ENCODE data around the gene NUP188.

Gene NUP188

GRCh38 chr9:128913048-128913900 lies 34.2 kb upstream of the NUP188 start:
- in situ Hi-C loops (cut with HindIII; ENCODE audit: low sequenced_read_pairs): no loop called here

- in situ Hi-C loops (cut with HindIII; ENCODE audit: low sequenced_read_pairs): no loop called here
Observed at GRCh38 chr9:128913995-128914772, 33.3 kb upstream of the NUP188 start.

GRCh38 chr9:128916204-128916603 lies 31.3 kb upstream of the NUP188 start:
- in situ Hi-C loops (cut with HindIII; ENCODE audit: low sequenced_read_pairs): no loop called here

- in situ Hi-C loops (cut with HindIII; ENCODE audit: low sequenced_read_pairs): no loop called here
Observed at GRCh38 chr9:128916745-128917144, 30.8 kb upstream of the NUP188 start.

- in situ Hi-C loops (cut with HindIII; ENCODE audit: low sequenced_read_pairs): no loop called here
Observed at GRCh38 chr9:128917151-128917849, 30.2 kb upstream of the NUP188 start.

GRCh38 chr9:128918921-128919320 lies 28.6 kb upstream of the NUP188 start:
- in situ Hi-C loops (cut with HindIII; ENCODE audit: low sequenced_read_pairs): no loop called here

- in situ Hi-C loops (cut with HindIII; ENCODE audit: low sequenced_read_pairs): no loop called here
Observed at GRCh38 chr9:128919402-128920089, 28.0 kb upstream of the NUP188 start.

- in situ Hi-C loops (cut with HindIII; ENCODE audit: low sequenced_read_pairs): no loop called here
Observed at GRCh38 chr9:128920381-128921058, 27.0 kb upstream of the NUP188 start, which contains the start of gene PHYHD1. Gene PHYHD1, plus strand, starts transcription at chr9:128920982. Its CDS starts 1,342 bp downstream, at chr9:128922324.

- in situ Hi-C loops (cut with HindIII; ENCODE audit: low sequenced_read_pairs): no loop called here
Observed at GRCh38 chr9:128921881-128922763, 25.4 kb upstream of the NUP188 start.

- in situ Hi-C loops (cut with HindIII; ENCODE audit: low sequenced_read_pairs): no loop called here
Observed at GRCh38 chr9:128923493-128923883, 24.0 kb upstream of the NUP188 start.

GRCh38 chr9:128927731-128928411 lies 19.6 kb upstream of the NUP188 start:
- in situ Hi-C loops (cut with HindIII; ENCODE audit: low sequenced_read_pairs): no loop called here

GRCh38 chr9:128928624-128929023 lies 18.9 kb upstream of the NUP188 start:
- in situ Hi-C loops (cut with HindIII; ENCODE audit: low sequenced_read_pairs): no loop called here

GRCh38 chr9:128929560-128929959 lies 17.9 kb upstream of the NUP188 start:
- in situ Hi-C loops (cut with HindIII; ENCODE audit: low sequenced_read_pairs): no loop called here

- in situ Hi-C loops (cut with HindIII; ENCODE audit: low sequenced_read_pairs): no loop called here
Observed at GRCh38 chr9:128933731-128934130, 13.8 kb upstream of the NUP188 start.

- in situ Hi-C loops (cut with HindIII; ENCODE audit: low sequenced_read_pairs): no loop called here
Observed at GRCh38 chr9:128936171-128936865, 11.2 kb upstream of the NUP188 start.

GRCh38 chr9:128937310-128938165 lies 10.0 kb upstream of the NUP188 start:
- in situ Hi-C loops (cut with HindIII; ENCODE audit: low sequenced_read_pairs): no loop called here

GRCh38 chr9:128940271-128940921 lies 7.1 kb upstream of the NUP188 start:
- in situ Hi-C loops (cut with HindIII; ENCODE audit: low sequenced_read_pairs): no loop called here

Data from DLD1 (cell line).